HG02981 (cell line): ENCODE results near the gene MCM3AP.
"Not testable (repeated sequence)": the region's sequence is repeated elsewhere in the genome, so short reads cannot be mapped to it uniquely, and the experiment has no call there.

ENCODE experiments used
- ATAC-seq: cut with Tn5 transposase; IDR thresholded peaks from one replicate; pipeline ENCODE4 v1.9.1; 2021; ENCODE audit warnings: mild to moderate bottlenecking, moderate library complexity; ENCODE audit not compliant: unreplicated experiment

MCM3AP gene

DNA sequence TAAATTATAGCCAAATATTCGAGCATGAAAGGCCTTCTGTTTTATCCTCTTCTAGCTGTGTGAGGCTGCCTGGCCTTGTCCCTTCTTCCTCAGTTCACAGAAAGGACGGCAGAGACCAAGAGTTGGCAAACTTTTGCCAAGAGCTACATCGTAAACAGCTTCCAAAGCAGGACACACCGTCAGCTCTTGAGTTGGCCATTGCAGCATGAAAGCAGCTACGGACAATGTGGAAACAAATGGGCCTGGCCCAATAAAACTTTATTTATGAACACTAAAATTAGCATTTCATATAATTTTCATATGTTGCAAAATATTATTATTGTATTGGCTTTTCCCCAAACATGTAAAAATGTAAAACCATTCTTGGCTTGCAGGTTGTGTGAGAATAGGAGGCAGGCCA, 27.5 kb upstream of the MCM3AP start:
- ATAC-seq = no peak

DNA sequence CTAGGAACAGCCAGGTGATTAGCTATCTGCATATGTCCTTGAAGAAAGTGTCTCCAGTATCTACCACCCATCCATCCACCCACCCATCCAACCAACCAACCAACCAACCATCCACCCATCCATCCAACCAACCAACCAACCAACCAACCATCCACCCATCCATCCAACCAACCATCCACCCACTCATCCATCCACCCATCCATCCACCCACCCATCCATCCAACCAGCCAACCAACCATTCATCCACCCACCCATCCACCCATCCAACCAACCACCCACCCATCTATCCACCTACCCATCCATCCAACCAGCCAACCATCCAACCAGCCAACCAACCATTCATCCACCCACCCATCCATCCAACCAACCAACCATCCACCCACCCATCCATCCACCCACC, 26.2 kb upstream of the MCM3AP start:
- ATAC-seq = no peak

DNA sequence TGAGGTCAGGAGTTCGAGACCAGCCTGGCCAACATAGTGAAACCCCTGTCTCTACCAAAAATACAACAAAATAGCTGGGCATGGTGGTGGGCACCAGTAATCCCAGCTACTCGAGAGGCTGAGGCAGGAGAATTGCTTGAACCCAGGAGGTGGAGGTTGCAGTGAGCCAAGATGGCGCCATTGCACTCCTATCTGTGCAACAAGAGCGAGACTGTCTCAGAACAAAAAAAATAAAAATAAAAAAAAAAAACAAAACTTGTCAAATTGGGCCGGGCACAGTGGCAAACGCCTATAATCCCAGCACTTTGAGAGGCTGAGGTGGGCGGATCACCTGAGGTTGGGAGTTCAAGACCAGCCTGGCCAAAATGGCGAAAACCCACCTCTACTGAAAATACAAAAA, 24.8 kb upstream of the MCM3AP start:
- ATAC-seq = not testable (repeated sequence)

DNA sequence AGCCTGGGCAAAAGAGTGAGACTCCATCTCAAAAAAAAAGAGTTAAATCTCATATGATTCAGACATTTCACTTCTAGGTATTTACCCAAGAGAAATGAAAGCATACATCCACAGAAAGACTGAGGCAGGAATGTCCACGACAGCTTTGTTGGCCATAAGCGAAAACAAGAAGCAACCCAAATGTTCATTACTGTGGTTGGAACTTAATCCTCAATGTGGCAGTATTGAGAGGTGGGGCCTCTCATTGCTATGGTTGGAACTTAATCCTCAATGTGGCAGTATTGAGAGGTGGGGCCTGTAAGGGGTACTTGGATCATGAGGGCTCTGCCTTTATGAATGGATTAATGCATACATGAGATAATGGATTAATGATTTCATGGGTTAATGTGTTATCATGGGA, 23.0 kb upstream of the MCM3AP start:
- ATAC-seq = no peak

DNA sequence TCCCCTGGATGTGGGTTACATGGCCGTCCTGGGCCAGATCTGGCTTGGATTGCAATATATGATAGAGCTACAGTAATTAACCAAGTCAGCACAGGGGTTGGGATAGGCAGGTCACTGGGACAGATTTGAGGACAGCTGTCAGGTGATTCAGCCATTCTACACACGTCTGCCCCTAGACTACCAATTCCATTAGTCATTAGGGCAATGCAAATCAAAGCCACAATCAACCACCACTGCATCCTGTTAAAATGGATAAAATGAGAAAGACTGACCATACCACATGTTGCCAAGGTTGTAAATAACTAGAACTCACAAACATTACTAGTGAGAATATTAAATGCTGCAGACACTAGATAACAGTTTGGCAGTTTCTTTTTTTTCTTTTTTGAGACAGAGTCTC, 22.2 kb upstream of the MCM3AP start:
- no peak for ATAC-seq

DNA sequence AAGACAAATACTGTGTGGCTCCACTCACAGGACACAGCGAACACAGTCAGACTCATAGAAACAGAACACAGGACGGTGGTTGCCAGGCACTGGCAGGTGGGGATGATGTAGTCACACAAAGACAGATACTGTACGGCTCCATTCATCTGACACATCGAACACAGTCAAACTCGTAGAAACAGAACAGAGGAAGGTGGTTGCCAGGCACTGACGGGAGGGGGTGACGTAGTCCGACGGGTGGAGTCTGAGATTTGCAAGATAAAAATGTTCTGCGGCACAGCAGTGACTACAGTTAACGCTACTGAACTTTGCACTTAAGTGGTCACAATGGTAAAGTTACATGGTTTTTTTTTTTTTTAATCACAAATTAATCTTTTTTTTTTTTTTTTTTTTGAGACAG, 19.5 kb upstream of the MCM3AP start:
- no peak for ATAC-seq

DNA sequence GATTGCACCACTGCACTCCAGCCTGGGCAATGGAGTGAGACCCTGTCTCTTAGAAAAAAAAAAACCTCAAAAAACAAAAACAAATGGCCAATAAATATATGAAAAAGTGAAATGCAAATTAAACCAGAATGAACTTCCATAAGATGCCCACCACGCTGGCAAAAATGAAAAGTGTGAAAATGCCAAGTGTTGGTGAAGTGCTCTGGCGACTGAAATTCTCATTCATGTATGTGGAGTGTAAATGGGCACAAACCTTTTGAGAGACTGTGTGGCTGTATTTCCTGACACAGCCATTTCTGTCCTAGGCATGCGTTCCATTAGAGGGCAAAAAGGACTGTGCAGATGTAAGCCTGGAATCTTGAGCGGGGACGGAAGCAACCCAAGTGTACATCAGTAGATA, 19.0 kb upstream of the MCM3AP start:
- ATAC-seq = no peak

DNA sequence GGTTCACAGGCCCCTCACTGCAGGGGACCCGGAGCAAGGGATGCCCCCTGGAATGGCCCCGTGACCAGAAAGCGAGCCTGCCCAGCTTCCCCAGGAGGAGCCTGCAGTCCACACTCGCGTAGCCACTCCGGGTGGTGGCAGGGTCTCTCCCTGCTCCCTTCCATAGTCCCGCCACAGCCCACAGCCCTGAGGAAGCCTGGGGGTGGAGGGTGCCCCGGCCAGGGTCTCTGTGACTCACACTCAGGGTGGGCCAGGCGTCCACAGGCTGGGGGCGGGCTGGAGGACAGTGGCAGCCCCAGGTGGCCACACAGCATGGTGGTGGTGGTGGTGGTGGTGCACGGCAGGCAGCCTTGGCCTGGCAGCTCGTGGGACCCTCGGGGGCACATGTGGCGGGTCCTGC, 16.3 kb upstream of the MCM3AP start:
- ATAC-seq = no peak

DNA sequence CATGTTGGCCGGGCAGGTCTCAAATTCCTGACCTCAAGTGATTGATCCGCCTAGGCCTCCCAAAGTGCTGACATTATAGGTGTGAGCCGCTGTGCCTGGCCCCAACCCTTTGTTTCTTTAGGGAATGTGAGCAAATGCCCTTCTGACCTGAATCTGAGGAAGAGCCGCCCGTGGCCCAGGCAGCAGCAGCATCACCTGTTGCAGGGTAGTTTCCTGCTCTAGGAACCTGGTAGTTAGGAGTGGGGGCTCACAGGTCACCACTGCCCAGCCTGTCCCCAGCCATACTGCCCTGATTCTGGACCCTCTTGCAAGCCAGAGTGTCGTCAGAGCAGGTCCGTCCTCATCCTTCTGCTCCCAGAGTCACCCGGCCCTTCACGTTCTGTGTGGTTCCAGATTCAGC, 13.8 kb upstream of the MCM3AP start:
- ATAC-seq = no peak

DNA sequence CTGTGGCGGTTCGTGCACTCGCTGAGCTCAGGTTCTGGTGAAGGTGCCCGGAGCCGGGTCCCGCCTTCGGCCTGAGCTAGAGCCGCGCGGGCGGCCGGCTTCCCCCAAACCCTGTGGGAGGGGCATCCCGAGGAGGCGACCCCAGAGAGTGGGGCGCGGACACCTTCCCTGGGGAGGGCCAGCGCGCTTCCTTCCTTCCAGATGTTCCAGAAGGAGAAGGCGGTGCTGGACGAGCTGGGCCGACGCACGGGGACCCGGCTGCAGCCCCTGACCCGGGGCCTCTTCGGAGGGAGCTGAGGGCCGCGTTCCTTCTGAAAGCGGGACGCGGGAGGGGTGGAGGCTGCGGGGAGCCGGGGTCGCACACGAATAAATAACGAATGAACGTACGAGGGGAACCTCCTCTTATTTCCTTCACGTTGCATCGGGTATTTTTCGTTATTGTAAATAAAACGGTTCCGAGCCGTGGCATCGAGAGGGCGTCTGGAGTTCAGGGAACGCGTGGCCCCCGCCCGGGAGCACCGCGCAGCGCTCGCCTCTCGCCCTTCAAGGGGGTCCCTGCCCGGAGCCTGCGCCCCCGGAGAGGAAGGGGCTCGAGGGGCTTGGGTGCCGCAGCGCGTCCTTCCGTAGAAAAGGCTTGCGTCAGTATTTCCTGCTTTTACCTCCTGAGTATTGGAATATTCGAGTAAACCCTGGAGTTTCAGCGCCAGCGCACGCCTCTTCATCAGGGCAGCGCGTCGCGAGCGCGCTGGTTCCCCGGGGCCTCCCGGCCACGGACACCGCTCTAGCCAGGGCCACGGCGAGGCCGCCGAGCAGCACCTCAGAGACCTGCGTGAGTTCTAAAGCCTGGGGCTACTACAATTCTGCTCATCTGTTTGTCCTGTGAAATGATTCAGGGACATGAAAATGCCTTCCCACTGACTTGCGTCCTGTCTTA, 12.2 kb upstream of the MCM3AP start:
- ATAC-seq = no peak

DNA sequence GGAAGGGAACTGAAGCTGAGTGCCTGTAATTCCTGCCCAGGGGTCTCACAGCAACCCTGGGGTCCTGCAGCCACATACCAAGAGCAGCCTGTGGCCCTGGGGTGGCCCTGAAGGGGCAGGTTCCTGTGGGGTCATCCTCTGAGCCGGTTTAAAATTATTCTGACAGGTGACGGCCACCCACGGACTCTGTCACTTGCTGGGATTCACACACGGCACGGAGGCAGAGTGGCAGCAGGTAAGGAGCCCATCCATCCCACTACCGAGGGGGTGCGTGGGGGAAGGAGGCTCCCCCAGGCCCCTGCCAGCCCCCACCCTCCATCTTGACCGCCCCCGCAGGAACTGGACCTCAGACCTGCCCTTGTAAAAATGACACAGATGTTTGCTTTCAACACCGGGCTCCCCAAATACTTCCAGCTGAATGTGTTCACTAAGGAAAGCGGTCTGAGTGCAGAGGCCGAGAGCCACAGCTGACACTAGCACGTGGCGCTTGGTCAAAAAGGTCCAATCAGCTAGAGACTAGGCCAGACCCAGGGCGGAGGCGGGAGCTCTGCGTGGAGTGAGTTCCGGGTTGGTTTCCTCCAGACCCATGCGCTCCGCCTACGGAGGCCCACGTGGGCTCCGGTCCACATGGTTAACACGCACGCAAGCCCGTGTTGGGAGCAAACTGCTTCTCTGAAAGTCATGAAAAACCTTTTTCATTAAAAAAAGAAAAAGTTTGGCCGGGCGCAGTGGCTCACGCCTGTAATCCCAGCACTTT, 10.8 kb upstream of the MCM3AP start:
- ATAC-seq = no peak

DNA sequence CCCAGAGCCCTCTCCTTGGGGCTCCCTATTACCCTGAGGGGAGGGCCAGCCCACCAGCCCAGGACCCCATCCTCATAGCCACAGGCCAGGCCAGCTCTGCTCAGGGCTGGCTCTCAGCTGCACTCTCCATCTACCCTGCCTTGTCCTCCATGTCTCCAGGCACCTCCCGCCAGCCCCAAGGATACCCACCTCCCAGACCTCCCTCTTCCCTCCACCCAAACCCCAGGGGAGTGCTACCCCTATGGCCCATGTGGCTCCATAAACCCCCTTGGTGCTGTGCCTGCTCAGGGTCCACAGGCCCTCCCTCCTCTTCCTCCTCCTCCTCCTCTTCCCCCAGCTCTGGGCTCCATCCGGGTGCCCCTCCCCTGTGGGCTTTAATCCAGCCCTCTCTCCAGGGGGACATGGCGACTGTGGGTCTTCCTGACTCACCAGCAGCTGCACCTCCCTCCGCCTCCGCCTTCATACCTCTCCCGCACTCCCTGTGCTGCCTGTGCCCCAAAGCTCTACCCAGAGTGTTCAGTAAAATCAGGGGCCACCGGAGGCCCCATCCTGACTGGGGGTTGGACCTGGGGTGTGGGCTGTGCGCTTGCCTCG, 9.9 kb upstream of the MCM3AP start:
- no peak for ATAC-seq

DNA sequence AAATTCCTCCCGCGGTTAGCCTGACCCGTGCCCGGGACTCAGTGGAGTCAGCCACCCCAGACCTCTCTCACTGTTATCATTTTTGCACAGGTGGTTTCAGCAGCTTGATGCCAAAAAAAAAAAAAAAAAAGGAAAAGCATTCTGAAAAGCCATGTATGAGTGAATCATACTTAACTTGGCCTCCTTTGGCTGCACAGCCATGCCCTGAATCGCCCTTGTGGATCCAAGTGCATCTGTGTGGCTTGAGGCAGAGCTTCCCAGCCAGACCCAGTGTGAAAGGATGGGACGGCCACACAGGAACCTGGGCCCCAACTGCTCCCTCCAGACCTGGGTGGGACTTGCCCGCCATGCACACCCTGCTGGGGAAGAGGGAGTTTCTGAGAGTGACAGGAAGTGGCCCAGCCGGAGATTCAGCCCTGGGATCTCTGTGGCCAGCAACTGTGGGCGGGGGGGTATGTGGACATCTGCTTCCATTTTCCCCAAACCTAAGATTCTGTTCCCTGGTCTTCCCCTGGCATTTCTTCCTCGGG, 9.3 kb upstream of the MCM3AP start:
- ATAC-seq = no peak

DNA sequence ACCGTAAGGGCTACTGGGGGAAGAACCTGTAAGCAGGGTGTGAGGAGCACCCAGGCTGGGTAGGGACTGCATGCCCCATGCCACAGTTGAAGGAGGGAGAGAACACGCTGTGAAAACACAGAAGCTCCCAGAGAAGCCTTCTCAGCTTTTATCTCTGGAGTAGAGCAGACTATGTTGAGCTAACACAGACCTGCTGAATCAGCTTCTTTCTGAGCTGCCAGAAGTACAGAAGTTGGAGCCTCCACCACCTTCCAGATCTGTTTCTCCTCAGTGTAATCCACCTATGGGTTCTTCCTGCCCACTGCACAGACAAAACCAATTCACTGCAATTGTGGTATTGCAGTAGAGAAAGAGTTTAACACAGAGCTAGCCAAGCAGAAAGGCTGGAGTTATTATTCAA, 6.2 kb upstream of the MCM3AP start:
- no peak for ATAC-seq

DNA sequence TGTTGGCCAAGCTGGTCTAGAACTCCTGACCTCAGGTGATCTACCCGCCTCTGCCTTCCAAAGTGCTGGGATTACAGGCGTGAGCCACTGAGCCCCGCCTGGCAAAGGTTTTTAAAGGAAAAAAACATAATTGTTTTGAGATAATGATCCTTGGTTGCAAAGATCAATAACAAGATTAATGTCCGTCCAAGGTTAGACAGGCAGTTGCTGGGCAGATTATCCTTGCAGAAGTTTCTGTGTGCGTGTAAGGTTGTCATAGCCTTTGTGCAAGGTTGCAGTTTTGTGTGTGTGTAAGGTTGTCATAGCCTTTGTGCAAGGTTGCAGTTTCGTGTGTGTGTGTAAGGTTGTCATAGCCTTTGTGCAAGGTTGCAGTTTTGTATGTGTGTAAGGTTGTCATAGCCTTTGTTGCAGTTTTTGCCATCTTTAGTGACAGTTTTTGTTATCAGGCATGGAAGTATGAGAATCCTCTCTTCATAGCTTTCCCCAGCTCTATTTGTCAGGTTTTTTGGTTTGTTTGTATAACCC, 4.3 kb upstream of the MCM3AP start:
- no peak for ATAC-seq

DNA sequence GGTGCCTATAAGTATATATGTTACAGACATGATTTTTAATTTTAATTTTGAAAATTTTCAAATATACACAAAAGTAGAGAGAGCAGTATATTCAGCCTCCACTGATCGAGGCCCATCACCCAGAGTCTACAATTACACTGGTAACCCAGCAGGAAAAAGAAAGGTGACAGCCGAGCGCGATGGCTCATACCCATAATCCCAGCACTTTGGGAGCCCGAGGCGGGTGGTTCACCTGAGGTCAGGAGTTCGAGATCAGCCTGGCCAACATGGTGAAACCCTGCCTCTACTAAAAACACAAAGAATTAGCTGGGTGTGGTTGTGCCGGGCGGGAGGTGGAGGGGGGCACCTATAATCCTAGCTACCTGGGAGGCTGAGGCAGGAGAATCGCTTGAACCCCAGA, 2.1 kb upstream of the MCM3AP start:
- no peak for ATAC-seq

DNA sequence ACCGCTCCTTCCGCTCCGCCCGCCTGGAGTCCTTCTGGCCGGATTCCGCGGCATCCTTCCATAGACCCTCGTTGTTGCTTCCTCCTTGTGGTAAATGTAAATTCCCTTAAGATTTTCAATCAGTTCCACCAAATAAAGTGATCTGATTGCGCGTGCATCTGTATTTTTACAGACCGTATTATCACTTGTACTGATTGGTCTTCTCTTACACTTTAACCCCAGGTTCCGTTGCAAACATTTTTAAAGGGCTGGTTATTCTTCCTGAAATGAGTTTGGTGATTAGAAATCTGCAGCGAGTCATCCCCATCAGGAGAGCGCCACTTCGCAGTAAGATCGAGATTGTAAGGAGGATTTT, 1.2 kb upstream of the MCM3AP start:
- ATAC-seq = no peak

DNA sequence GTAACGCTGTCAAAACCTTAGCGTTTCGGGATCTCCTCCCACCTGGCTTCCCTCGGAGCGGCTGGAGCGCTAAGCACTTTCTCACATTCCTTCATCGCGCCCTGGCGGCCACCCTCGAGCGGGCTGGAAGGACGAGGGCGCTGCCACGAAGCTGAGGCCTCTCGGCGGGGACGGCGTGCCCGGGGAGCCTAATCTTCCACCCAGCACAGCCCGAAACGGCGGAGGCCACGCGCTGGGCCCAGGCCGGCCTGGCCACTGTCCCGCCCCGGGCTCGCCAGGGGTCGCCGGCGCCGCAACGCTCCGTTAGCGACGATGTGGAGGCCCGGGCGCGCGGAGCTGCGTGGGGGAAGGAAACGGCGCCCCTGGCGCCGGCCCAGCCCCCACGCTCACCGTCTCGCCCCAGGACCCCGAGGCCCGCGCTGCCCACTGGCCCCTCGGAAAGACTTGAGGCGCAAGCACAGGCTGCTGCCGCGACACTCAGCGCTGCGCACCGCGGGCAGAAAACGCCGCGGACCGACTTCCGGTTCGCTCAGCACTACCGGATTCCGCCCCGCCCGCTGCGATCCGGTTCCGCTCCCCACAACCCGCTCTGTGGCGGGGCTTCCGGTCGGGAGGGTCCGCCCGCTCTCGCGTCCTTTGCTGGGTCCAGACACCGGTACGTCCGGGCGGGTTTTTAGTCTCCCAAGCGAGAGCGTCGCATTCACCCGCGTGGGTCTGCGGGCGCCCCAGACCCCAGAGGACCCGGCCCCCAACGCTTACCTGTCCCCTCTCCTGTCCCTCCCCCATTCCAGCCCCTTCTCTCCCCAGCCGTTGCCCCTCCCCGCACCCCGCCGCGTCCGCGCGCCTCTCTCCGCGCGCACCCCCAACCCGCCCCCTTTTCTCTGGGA, 593 bp upstream of the MCM3AP start, which contains the start of gene YBEY:
YBEY (plus strand) TSS at position 582 of the 887 bp plus-strand sequence. CDS start 572 bp downstream, outside the sequence.
- peak; percentile 76 for ATAC-seq

DNA sequence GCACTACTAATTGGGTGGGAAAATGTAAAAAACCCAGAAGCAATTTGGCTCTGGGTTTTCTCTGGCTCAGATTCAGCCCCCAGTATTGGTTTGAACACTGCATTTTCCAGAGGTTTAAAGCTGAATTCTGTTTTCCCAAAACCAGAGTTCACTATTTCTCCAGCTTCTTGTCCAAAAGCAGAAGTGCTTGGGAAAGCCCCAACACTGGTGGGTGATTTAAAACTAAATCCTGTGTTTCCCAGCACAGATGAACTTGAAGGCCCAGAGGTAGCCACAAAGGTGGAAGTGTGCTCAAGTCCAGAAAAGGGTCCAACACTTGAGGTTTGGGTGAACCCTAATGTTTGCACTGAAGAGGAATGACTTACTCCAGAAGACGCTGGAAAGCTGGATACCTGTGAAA, 678 bp downstream of the MCM3AP start:
- ATAC-seq = no peak

DNA sequence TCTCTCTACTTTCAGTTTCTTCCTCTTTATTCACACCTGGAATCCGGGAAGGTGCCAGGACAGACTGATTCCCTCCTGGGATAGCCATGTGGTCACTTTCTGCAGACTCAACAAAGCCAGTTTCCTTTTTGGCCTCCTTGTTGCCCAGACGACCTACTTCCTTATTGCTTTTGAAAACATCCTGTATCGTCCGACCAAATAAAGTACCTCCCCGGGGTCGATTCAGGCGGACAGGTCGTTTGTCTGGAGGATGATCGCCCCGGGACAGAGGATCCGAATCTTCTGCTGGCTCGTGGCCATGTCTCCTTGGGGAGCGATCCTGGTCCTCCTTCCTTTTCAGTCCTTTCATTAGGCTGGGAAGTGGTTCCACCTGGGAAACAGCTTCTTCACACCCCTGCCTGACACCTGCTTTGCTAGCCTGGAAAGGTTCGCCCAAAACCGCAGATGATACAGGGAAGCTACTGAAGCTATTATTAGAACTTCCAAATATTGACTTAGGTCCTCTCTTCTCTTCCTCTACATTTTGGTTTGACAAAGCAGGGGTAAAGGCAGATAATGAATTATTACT, 1.2 kb downstream of the MCM3AP start:
- no peak for ATAC-seq
